ENCODE results near the gene MFSD12. TPM values are rescaled to one million over a fixed set of nuclear protein-coding genes. Genes with fewer than 3 reads are reported as not detected.

Gene MFSD12
- polyA plus RNA-seq, 1 donor from 2014 or later: 38.5 TPM

DNA sequence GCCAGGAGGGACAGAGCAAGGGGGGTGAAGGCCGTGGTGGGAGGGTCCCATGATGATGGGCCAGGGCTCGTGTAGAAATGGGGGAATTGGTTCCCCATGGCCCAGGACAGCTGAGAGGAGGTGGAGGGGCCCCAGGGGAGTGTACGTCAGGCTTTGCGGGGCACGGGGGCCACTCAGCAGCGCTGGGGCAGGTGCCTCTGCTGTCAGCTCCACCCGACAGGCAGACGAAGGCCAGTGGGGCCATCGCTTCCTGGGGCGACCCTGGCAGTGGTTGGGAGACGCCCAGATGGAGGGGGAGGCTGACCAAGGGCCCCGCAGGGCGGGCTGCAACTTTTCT, 20.3 kb downstream of the MFSD12 start:
- Histone ChIP-seq H3K9me2 (ENCODE audit: insufficient read depth, low read length) (no peaks in the 10 kb centered on the region), H3F3A (ENCODE audit: insufficient read depth, low read length, poor library complexity, severe bottlenecking) (no peaks in the 10 kb centered on the region), H3K27me3 (ENCODE audit: insufficient read depth, low read depth, low read length) (no peaks in the 10 kb centered on the region), H3K4me2 (ENCODE audit: low read length) (no peak overlapping the region), H3K36me3 (ENCODE audit: insufficient read depth, low read length) (no peaks in the 10 kb centered on the region), H3K4me3 (ENCODE audit: low read length) (no peak overlapping the region), H3K79me2 (replicated peaks; ENCODE audit: insufficient read depth, low read length) (no peaks in the 10 kb centered on the region), H3K27ac (ENCODE audit: low read length) (no peak overlapping the region), H2AFZ (ENCODE audit: low read depth, low read length) (no peak overlapping the region), H3K9ac (ENCODE audit: low read length) (no peak overlapping the region), H4K20me1 (ENCODE audit: insufficient read depth) (no peaks in the 10 kb centered on the region), H3K9me3 (ENCODE audit: low read length) (no peaks in the 10 kb centered on the region)
- TF ChIP-seq, protein P1, sequence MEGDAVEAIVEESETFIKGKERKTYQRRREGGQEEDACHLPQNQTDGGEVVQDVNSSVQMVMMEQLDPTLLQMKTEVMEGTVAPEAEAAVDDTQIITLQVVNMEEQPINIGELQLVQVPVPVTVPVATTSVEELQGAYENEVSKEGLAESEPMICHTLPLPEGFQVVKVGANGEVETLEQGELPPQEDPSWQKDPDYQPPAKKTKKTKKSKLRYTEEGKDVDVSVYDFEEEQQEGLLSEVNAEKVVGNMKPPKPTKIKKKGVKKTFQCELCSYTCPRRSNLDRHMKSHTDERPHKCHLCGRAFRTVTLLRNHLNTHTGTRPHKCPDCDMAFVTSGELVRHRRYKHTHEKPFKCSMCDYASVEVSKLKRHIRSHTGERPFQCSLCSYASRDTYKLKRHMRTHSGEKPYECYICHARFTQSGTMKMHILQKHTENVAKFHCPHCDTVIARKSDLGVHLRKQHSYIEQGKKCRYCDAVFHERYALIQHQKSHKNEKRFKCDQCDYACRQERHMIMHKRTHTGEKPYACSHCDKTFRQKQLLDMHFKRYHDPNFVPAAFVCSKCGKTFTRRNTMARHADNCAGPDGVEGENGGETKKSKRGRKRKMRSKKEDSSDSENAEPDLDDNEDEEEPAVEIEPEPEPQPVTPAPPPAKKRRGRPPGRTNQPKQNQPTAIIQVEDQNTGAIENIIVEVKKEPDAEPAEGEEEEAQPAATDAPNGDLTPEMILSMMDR (IDR thresholded peaks at IDR 0.05; ENCODE audit: poor library complexity, severe bottlenecking): no peak
- TF ChIP-seq EZH2 (IDR thresholded peaks at IDR 0.05; ENCODE audit: borderline replicate concordance, insufficient read depth, low read length, poor library complexity, severe bottlenecking) (no peak), SMC3 (conservative IDR thresholded peaks at IDR 0.05; ENCODE audit: poor library complexity) (no peak), POLR2AphosphoS5 (IDR thresholded peaks at IDR 0.05) (no peak), EP300 (conservative IDR thresholded peaks at IDR 0.05; ENCODE audit: poor library complexity, severe bottlenecking) (no peak), MXI1 (conservative IDR thresholded peaks at IDR 0.05; ENCODE audit: poor library complexity, severe bottlenecking) (no peak), TAF1 (IDR thresholded peaks at IDR 0.05; ENCODE audit: low read depth) (no peak), RAD21 (conservative IDR thresholded peaks at IDR 0.05) (no peak)
- TF ChIP-seq, protein P2, sequence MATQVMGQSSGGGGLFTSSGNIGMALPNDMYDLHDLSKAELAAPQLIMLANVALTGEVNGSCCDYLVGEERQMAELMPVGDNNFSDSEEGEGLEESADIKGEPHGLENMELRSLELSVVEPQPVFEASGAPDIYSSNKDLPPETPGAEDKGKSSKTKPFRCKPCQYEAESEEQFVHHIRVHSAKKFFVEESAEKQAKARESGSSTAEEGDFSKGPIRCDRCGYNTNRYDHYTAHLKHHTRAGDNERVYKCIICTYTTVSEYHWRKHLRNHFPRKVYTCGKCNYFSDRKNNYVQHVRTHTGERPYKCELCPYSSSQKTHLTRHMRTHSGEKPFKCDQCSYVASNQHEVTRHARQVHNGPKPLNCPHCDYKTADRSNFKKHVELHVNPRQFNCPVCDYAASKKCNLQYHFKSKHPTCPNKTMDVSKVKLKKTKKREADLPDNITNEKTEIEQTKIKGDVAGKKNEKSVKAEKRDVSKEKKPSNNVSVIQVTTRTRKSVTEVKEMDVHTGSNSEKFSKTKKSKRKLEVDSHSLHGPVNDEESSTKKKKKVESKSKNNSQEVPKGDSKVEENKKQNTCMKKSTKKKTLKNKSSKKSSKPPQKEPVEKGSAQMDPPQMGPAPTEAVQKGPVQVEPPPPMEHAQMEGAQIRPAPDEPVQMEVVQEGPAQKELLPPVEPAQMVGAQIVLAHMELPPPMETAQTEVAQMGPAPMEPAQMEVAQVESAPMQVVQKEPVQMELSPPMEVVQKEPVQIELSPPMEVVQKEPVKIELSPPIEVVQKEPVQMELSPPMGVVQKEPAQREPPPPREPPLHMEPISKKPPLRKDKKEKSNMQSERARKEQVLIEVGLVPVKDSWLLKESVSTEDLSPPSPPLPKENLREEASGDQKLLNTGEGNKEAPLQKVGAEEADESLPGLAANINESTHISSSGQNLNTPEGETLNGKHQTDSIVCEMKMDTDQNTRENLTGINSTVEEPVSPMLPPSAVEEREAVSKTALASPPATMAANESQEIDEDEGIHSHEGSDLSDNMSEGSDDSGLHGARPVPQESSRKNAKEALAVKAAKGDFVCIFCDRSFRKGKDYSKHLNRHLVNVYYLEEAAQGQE (IDR thresholded peaks at IDR 0.05; ENCODE audit: borderline replicate concordance): no peak

DNA sequence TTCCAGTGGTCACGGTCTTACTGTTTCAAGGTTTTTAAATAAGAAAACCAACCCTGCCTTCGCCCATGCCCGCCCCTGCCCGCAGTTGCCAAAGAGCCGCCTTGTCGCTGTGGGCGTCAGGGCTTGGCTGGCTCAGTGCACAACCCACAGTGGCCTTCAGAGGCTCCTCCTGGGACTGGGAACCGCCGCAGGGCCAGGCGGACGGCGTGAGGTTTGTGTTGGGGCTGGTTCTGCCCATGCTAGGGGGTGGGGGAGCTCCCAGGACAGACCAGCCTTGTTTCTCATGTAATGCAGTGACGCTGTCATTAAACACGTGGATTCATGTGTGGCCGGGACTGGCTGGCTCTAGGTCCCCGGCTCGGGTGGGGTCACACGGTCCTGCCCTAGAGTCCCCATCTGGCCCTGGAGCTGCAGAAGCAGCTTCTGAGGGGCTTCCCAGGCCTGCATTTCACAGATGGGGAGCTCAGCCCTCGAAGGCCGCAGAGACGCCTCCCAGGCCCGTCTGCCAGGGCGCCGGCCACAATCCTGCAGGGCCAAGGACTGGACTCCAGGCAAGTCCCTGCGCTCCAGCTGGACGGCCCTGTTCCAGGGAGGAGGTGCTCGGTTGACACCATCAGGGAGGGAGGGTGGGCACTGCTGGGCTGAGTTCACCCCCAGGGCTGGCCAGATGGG, 20.8 kb downstream of the MFSD12 start:
- Histone ChIP-seq H3F3A (ENCODE audit: insufficient read depth, low read length, poor library complexity, severe bottlenecking) (no peaks in the 10 kb centered on the region), H3K4me3 (ENCODE audit: low read length) (no peak overlapping the region), H3K27ac (ENCODE audit: low read length) (no peak overlapping the region), H4K20me1 (ENCODE audit: insufficient read depth) (no peaks in the 10 kb centered on the region), H3K79me2 (replicated peaks; ENCODE audit: insufficient read depth, low read length) (no peaks in the 10 kb centered on the region), H3K36me3 (ENCODE audit: insufficient read depth, low read length) (no peaks in the 10 kb centered on the region), H3K27me3 (ENCODE audit: insufficient read depth, low read depth, low read length) (no peaks in the 10 kb centered on the region), H3K9me3 (ENCODE audit: low read length) (no peaks in the 10 kb centered on the region), H3K4me2 (ENCODE audit: low read length) (no peak overlapping the region), H3K9me2 (ENCODE audit: insufficient read depth, low read length) (no peaks in the 10 kb centered on the region), H2AFZ (ENCODE audit: low read depth, low read length) (no peak overlapping the region), H3K9ac (ENCODE audit: low read length) (no peak overlapping the region)
- TF ChIP-seq POLR2AphosphoS5 (IDR thresholded peaks at IDR 0.05): no peak
- TF ChIP-seq, protein P2 (IDR thresholded peaks at IDR 0.05; ENCODE audit: borderline replicate concordance): no peak
- TF ChIP-seq EZH2 (IDR thresholded peaks at IDR 0.05; ENCODE audit: borderline replicate concordance, insufficient read depth, low read length, poor library complexity, severe bottlenecking): no peak
- no peak for TF ChIP-seq TAF1 (IDR thresholded peaks at IDR 0.05; ENCODE audit: low read depth)
- TF ChIP-seq SMC3 (conservative IDR thresholded peaks at IDR 0.05; ENCODE audit: poor library complexity): no peak
- no peak for TF ChIP-seq MXI1 (conservative IDR thresholded peaks at IDR 0.05; ENCODE audit: poor library complexity, severe bottlenecking)
- no peak for TF ChIP-seq RAD21 (conservative IDR thresholded peaks at IDR 0.05)
- TF ChIP-seq, protein P1 (IDR thresholded peaks at IDR 0.05; ENCODE audit: poor library complexity, severe bottlenecking): no peak
- no peak for TF ChIP-seq EP300 (conservative IDR thresholded peaks at IDR 0.05; ENCODE audit: poor library complexity, severe bottlenecking)
